H9 (cell line): ENCODE data around the gene LRRC45. TPM values are rescaled to one million over a fixed set of nuclear protein-coding genes. Genes with fewer than 3 reads are reported as not detected.

Experiments
- DNase-seq: peaks from one replicate; pipeline ENCODE4 v3.0.0-alpha.2; 2017
- H2AFZ ChIP-seq: one replicate; pipeline ENCODE4 v1.6.1; 2013; ENCODE audit warnings: mild to moderate bottlenecking, low read length, control low read depth, moderate library complexity
- H2AK5ac ChIP-seq: 2 replicates; pipeline ENCODE4 v1.6.1; 2013; ENCODE audit warnings: low read length, control low read depth, mixed read lengths; ENCODE audit not compliant: insufficient read length
- H2BK120ac ChIP-seq: one replicate; pipeline ENCODE4 v1.6.1; 2013; ENCODE audit warnings: low read depth, mild to moderate bottlenecking, low read length, control low read depth, inconsistent platforms; ENCODE audit not compliant: poor library complexity, severe bottlenecking
- H2BK12ac ChIP-seq: 2 replicates; pipeline ENCODE4 v1.6.1; 2013; ENCODE audit warnings: low read length, control low read depth, mixed read lengths, low read depth; ENCODE audit not compliant: insufficient read length
- H2BK15ac ChIP-seq: 2 replicates; pipeline ENCODE4 v1.6.1; 2013; ENCODE audit warnings: low read depth, low read length, control low read depth
- H2BK20ac ChIP-seq: one replicate; pipeline ENCODE4 v1.6.1; 2013; ENCODE audit warnings: low read depth, mild to moderate bottlenecking, low read length, control low read depth, inconsistent platforms; ENCODE audit not compliant: poor library complexity, severe bottlenecking
- H2BK5ac ChIP-seq: 2 replicates; pipeline ENCODE4 v1.6.1; 2013; ENCODE audit warnings: low read length, control low read depth, mixed read lengths; ENCODE audit not compliant: insufficient read length
- H3K14ac ChIP-seq: 2 replicates; pipeline ENCODE4 v1.6.1; 2013; ENCODE audit warnings: low read length, control low read depth; ENCODE audit not compliant: insufficient read depth
- H3K18ac ChIP-seq: 2 replicates; pipeline ENCODE4 v1.6.1; 2013; ENCODE audit warnings: low read depth, mild to moderate bottlenecking, mixed read lengths, low read length, control low read depth; ENCODE audit not compliant: insufficient read length
- H3K23ac ChIP-seq: 2 replicates; pipeline ENCODE4 v1.6.1; 2013; ENCODE audit warnings: low read length, control low read depth, mixed read lengths, low read depth; ENCODE audit not compliant: insufficient read length
- H3K23me2 ChIP-seq: 2 replicates; pipeline ENCODE4 v1.6.1; 2013; ENCODE audit warnings: low read depth, mild to moderate bottlenecking, mixed read lengths, low read length, control low read depth; ENCODE audit not compliant: insufficient read length, poor library complexity, severe bottlenecking
- H3K27ac ChIP-seq: 2 replicates; pipeline ENCODE4 v1.5.1; 2013; ENCODE audit warnings: low read length, control low read depth, mixed read lengths, low read depth; ENCODE audit not compliant: insufficient read length
- H3K27me3 ChIP-seq: 2 replicates; pipeline ENCODE4 v1.6.1; 2013; ENCODE audit warnings: low read length, control low read depth, inconsistent platforms; ENCODE audit not compliant: insufficient read depth
- H3K4ac ChIP-seq: 2 replicates; pipeline ENCODE4 v1.6.1; 2013; ENCODE audit warnings: low read depth, mild to moderate bottlenecking, control low read depth, inconsistent platforms, low read length, moderate library complexity
- H3K4me1 ChIP-seq: 2 replicates; pipeline ENCODE4 v1.6.1; 2013; ENCODE audit warnings: low read length, control low read depth, inconsistent platforms; ENCODE audit not compliant: insufficient read depth
- H3K4me2 ChIP-seq: 2 replicates; pipeline ENCODE4 v1.6.1; 2013; ENCODE audit warnings: low read length, control low read depth, mixed read lengths; ENCODE audit not compliant: insufficient read length, insufficient read depth
- H3K56ac ChIP-seq: 2 replicates; pipeline ENCODE4 v1.6.1; 2013; ENCODE audit warnings: low read depth, mild to moderate bottlenecking, mixed read lengths, low read length, control low read depth; ENCODE audit not compliant: insufficient read length
- H3K79me1 ChIP-seq: 2 replicates; pipeline ENCODE4 v1.6.1; 2013; ENCODE audit warnings: low read depth, mild to moderate bottlenecking, moderate library complexity, low read length, control low read depth, inconsistent platforms; ENCODE audit not compliant: insufficient read depth, poor library complexity, severe bottlenecking
- H3K79me2 ChIP-seq: 2 replicates; pipeline ENCODE4 v1.6.1; 2013; ENCODE audit warnings: low read length, control low read depth, inconsistent platforms; ENCODE audit not compliant: insufficient read depth
- H3K9ac ChIP-seq: 2 replicates; pipeline ENCODE4 v1.6.1; 2013; ENCODE audit warnings: low read length, control low read depth, mixed read lengths; ENCODE audit not compliant: insufficient read length; ENCODE audit errors: extremely low read depth
- H3K9me3 ChIP-seq: one replicate; pipeline ENCODE4 v1.6.1; 2013; ENCODE audit warnings: low read depth, low read length, inconsistent platforms; ENCODE audit not compliant: control insufficient read depth
- H3T11ph ChIP-seq: one replicate; pipeline ENCODE4 v1.6.1; 2013; ENCODE audit warnings: mild to moderate bottlenecking, low read length, control low read depth, inconsistent platforms
- H4K20me1 ChIP-seq: one replicate; pipeline ENCODE4 v1.6.1; 2013; ENCODE audit not compliant: control insufficient read depth, insufficient read length, insufficient read depth
- H4K5ac ChIP-seq: 2 replicates; pipeline ENCODE4 v1.6.1; 2013; ENCODE audit warnings: low read depth, mild to moderate bottlenecking, mixed read lengths, low read length, control low read depth; ENCODE audit not compliant: insufficient read length
- H4K8ac ChIP-seq: replicated peaks from 2 replicates; pipeline ENCODE4 v1.6.1; 2013; ENCODE audit warnings: low read length, control low read depth, mixed read lengths, low read depth; ENCODE audit not compliant: insufficient read length
- H4K91ac ChIP-seq: 2 replicates; pipeline ENCODE4 v1.6.1; 2013; ENCODE audit warnings: low read depth, mild to moderate bottlenecking, moderate library complexity, mixed read lengths, low read length, control low read depth; ENCODE audit not compliant: insufficient read length
- H3K27ac Mint-ChIP-seq, 3 experiments: 2 replicates in 2 of 3; 3 replicates in 1 of 3; pipeline ENCODE4 v1.8.0; 2020 to 2021; ENCODE audit warnings: mixed read lengths in 3 of 3, mild to moderate bottlenecking in 1 of 3, moderate library complexity in 1 of 3
- H3K27me3 Mint-ChIP-seq: 2 replicates; pipeline ENCODE4 v1.8.0; 2021; ENCODE audit warnings: low read depth, mild to moderate bottlenecking, moderate library complexity, mixed read lengths
- H3K36me3 Mint-ChIP-seq, 3 experiments: 2 replicates in 2 of 3; 3 replicates in 1 of 3; pipeline ENCODE4 v1.8.0; 2020 to 2021; ENCODE audit warnings: low read depth in 3 of 3, mixed read lengths in 3 of 3; ENCODE audit not compliant: insufficient read depth in 1 of 3
- H3K4me1 Mint-ChIP-seq, 2 experiments: 2 replicates each; pipeline ENCODE4 v1.8.0; 2020; ENCODE audit warnings: mixed read lengths in 2 of 2
- H3K4me3 Mint-ChIP-seq, 2 experiments: 2 replicates in 1 of 2; 3 replicates in 1 of 2; pipeline ENCODE4 v1.8.0; 2020 to 2021; ENCODE audit warnings: mild to moderate bottlenecking in 2 of 2, mixed read lengths in 2 of 2, moderate library complexity in 1 of 2
- H3K9me3 Mint-ChIP-seq, 2 experiments: 2 replicates in 1 of 2; 3 replicates in 1 of 2; pipeline ENCODE4 v1.8.0; 2020; ENCODE audit warnings: mild to moderate bottlenecking in 2 of 2, mixed read lengths in 2 of 2, moderate library complexity in 1 of 2
- CTCF ChIP-seq: fragments of 200-600 bp; sonication (generic); conservative IDR thresholded peaks from 3 replicates; pipeline ENCODE4 v1.8.0; 2021; ENCODE audit warnings: antibody characterized with exemption, mild to moderate bottlenecking
- WGBS: extraction: QIAGEN DNeasy Blood & Tissue Kit; methylation state at CpG from one replicate; pipeline ENCODE4 v1.1.7; 2013; ENCODE audit warnings: missing lambda C conversion rate, low lambda C conversion rate, mixed read lengths; ENCODE audit not compliant: insufficient read length; ENCODE audit errors: extremely low coverage; 5-methylcytosine and 5-hydroxymethylcytosine counted together
- total RNA-seq: library from RNA; stranded (reverse); gene quantifications from 2 replicates; pipeline ENCODE4 v1.2.1, GENCODE V29; 2021

LRRC45 gene
- total RNA-seq, 1 experiment from 2014 or later: 28.7 TPM

- peak; percentile 79 for DNase-seq
- H3K9ac ChIP-seq: no peak overlapping the region
- no peak overlapping the region for H3K18ac ChIP-seq
- H3K14ac ChIP-seq: no peak overlapping the region
- H2AK5ac ChIP-seq: no peak overlapping the region
- H2BK12ac ChIP-seq: no peak overlapping the region
- no peaks in the 10 kb centered on the region for H3K79me1 ChIP-seq
- no peak overlapping the region for H3K56ac ChIP-seq
- no peak overlapping the region for H4K8ac ChIP-seq
- peak overlapping the region in 1 of 3 experiments; percentile 55; a peak in 2 of 7 replicates for H3K27ac Mint-ChIP-seq
- H3K27ac ChIP-seq: no peak overlapping the region
- H3K9me3 ChIP-seq: no peaks in the 10 kb centered on the region
- no peak overlapping the region for H3K4ac ChIP-seq
- no peak overlapping the region for H2BK20ac ChIP-seq
- no peak for TF ChIP-seq CTCF
- no peaks in the 10 kb centered on the region for H4K20me1 ChIP-seq
- H3K27me3 Mint-ChIP-seq: peaks cover 29% of the 10 kb centered on the region
- H3T11ph ChIP-seq: no peak overlapping the region
- H3K23me2 ChIP-seq: no peaks in the 10 kb centered on the region
- H3K9me3 Mint-ChIP-seq: no peaks in the 10 kb centered on the region
- H3K4me1 Mint-ChIP-seq: no peaks in the 10 kb centered on the region; a peak in 2 of 4 replicates
- no peak overlapping the region; a peak in 1 of 5 replicates for H3K4me3 Mint-ChIP-seq
- H4K91ac ChIP-seq: no peak overlapping the region
- no peaks in the 10 kb centered on the region for H3K79me2 ChIP-seq
- no peak overlapping the region for H2AFZ ChIP-seq
- H3K27me3 ChIP-seq: no peaks in the 10 kb centered on the region
- no peak overlapping the region for H3K4me2 ChIP-seq
- no peak overlapping the region for H2BK15ac ChIP-seq
- no peak overlapping the region for H2BK120ac ChIP-seq
- no peak overlapping the region for H2BK5ac ChIP-seq
- peaks cover 14 to 28% (median 27%) of the 10 kb centered on the region in 3 experiments; a peak in 6 of 7 replicates for H3K36me3 Mint-ChIP-seq
- no CpG with 5 or more reads among the region's 21 CpGs for WGBS
- no peak overlapping the region for H3K23ac ChIP-seq
- no peaks in the 10 kb centered on the region for H3K4me1 ChIP-seq
- H4K5ac ChIP-seq: no peak overlapping the region
These were observed 53.9 kb downstream of the LRRC45 start for GRCh38 chr17:82076785-82077591.
